Lower lobe of right lung (tissue), 2 donors: ENCODE results near the gene PTGR3. TPM values are rescaled to one million over a fixed set of nuclear protein-coding genes. Genes with fewer than 3 reads are reported as not detected.

ENCODE experiments used
- ATAC-seq, 2 donors: fragments of 200-7000 bp; cut with Tn5 transposase; one replicate each; pipeline ENCODE4 v1.9.1; 2020 to 2022; ENCODE audit warnings: mild to moderate bottlenecking in 2 of 2, moderate library complexity in 2 of 2
- DNase-seq: peaks from one replicate; pipeline ENCODE4 v3.0.0-alpha.2; 2020
- H3K27ac ChIP-seq: fragments of 200-600 bp; one replicate; pipeline ENCODE4 v1.8.0; 2022
- H3K27me3 ChIP-seq: fragments of 200-600 bp; one replicate; pipeline ENCODE4 v1.8.0; 2022; ENCODE audit warnings: low read depth
- H3K36me3 ChIP-seq: fragments of 200-600 bp; one replicate; pipeline ENCODE4 v1.8.0; 2022; ENCODE audit warnings: mild to moderate bottlenecking
- H3K4me1 ChIP-seq: fragments of 200-600 bp; one replicate; pipeline ENCODE4 v1.8.0; 2022
- H3K4me3 ChIP-seq: fragments of 200-600 bp; one replicate; pipeline ENCODE4 v1.8.0; 2022; ENCODE audit warnings: mild to moderate bottlenecking
- H3K9me3 ChIP-seq: fragments of 200-600 bp; one replicate; pipeline ENCODE4 v1.8.0; 2022
- intact Hi-C: fragments of 100-400 bp; cut with DNase I; formaldehyde crosslinking; loops from one replicate; pipeline ENCODE4 v1.11.0; 2022
- total RNA-seq: library from RNA; stranded (reverse); fragmentation: NEBNext Ultra II Directional; extraction: Animal tissue kit (Norgen Biotek cat#: 25700); gene quantifications from one replicate; pipeline ENCODE4 v1.2.1, GENCODE V29; 2021
- TF ChIP-seq, protein P1 (sequence below): fragments of 200-600 bp; IDR thresholded peaks from one replicate; pipeline ENCODE4 v1.8.0; 2022; ENCODE audit warnings: antibody characterized with exemption, mild to moderate bottlenecking
- donor health status: DM: no; HTN: yes; CAD: no; lungs with severe emphysema.

PTGR3 gene
- total RNA-seq, 1 donor from 2014 or later, result 37.3 TPM

DNA sequence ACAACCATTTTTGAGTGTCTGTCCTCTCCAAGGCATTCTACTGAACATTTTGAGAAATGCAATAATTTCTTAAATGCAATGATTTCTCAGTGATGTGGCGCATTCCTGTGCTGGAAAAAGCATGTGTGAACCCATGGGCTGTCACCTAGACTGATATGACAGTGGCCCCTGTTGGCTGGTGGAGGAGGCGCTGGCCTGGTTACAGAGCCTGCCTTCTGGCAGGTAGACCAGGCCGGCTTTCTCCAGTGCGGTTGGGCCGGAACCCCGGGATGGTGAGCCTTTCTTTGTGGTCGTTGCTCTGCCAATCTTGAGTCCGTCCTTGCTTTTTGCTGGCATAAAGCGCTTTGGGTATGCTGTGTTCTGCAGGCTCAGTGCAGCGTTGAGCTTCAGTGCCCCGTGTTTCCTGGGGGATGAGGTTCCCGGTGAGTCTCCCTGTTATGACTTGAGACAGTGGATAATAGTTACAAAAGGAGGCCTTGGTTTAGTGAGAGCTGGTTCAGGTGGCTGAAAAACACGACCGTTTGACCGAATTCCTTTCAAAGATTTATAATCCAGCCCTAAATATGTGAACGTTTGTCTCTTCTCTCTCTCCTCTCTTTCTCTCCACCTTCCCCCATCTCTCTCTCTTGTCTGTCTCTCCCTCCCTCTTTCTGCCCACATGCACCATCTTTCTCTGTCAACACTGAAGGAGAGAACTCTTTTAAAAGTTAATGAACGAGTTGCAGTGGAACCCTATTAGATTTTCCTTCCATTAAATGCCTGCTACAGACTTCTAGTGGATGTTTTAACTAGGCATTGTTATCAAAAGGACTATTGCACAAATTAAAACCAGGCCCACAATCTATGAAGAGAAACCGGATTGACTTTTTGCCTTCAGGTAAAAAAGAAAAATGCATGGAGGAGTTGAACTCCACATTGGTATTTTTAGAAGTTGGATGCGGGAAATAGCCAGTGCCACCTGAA is 35.7 kb upstream of the PTGR3 start:
- Histone ChIP-seq H3K36me3 (no peaks in the 10 kb centered on the region), H3K27me3 (no peaks in the 10 kb centered on the region), H3K4me3 (no peak overlapping the region), H3K9me3 (no peaks in the 10 kb centered on the region), H3K27ac (no peak overlapping the region), H3K4me1 (peaks cover 20% of the 10 kb centered on the region)
- ATAC-seq (no peak), DNase-seq (no peak)
- intact Hi-C loops, result no loop called here
- TF ChIP-seq, protein P1, sequence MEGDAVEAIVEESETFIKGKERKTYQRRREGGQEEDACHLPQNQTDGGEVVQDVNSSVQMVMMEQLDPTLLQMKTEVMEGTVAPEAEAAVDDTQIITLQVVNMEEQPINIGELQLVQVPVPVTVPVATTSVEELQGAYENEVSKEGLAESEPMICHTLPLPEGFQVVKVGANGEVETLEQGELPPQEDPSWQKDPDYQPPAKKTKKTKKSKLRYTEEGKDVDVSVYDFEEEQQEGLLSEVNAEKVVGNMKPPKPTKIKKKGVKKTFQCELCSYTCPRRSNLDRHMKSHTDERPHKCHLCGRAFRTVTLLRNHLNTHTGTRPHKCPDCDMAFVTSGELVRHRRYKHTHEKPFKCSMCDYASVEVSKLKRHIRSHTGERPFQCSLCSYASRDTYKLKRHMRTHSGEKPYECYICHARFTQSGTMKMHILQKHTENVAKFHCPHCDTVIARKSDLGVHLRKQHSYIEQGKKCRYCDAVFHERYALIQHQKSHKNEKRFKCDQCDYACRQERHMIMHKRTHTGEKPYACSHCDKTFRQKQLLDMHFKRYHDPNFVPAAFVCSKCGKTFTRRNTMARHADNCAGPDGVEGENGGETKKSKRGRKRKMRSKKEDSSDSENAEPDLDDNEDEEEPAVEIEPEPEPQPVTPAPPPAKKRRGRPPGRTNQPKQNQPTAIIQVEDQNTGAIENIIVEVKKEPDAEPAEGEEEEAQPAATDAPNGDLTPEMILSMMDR, result no peak

GRCh38 chr18:75241705-75242104 is 32.8 kb upstream of the PTGR3 start:
- H3K9me3 ChIP-seq, result no peaks in the 10 kb centered on the region
- no peak for DNase-seq
- intact Hi-C loops, result no loop called here
- H3K27me3 ChIP-seq, result no peaks in the 10 kb centered on the region
- H3K36me3 ChIP-seq, result no peaks in the 10 kb centered on the region
- H3K4me1 ChIP-seq, result peaks cover 3% of the 10 kb centered on the region
- TF ChIP-seq, protein P1, result no peak
- ATAC-seq, result no peak
- no peak overlapping the region for H3K4me3 ChIP-seq
- no peak overlapping the region for H3K27ac ChIP-seq

DNA sequence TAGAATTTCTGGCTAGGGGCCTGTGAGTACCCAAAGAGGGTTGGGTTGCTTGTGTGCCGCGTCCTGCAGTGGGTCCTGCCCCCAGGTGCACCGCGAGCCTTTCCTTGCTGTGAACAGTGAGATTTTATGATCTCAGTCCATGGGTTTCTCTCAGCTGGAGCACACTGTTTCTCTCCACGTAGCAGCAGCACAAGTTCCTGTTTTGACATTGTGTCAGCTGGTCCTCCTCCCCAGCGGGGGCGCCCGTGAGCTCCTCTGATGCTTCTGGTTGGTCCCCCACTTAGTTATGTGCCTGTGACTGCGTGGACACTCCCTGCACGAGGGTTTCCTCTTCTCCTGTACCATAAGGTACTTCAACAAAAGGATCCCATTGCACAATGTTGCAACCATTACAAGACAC is 31.5 kb upstream of the PTGR3 start:
- TF ChIP-seq, protein P1, result no peak
- Histone ChIP-seq H3K27ac (no peak overlapping the region), H3K36me3 (no peaks in the 10 kb centered on the region), H3K27me3 (no peaks in the 10 kb centered on the region), H3K9me3 (no peaks in the 10 kb centered on the region), H3K4me1 (no peaks in the 10 kb centered on the region), H3K4me3 (no peak overlapping the region)
- intact Hi-C loops, result no loop called here
- ATAC-seq (no peak), DNase-seq (no peak)

DNA sequence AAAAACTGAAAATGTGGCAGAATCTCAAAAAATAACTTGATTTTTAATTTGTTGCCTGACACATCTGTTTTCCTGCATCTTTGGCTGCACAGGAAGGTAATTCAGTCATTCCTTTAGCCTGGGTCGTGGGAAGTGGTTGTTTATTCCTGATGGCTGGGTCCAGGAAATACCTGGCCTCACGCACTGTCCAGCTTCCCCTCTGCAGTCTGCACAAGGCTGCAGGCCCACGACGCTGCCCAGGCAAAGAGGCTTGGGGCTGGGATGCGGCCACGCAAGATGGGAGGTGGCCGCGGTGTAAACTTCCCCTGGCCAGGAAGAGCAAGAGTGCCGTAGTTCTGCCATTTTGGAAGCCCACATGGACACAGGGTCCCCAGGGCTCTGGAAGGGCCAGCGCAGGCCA is 29.8 kb upstream of the PTGR3 start:
- ATAC-seq, result no peak
- Histone ChIP-seq H3K27ac (no peak overlapping the region), H3K9me3 (no peaks in the 10 kb centered on the region), H3K4me3 (no peak overlapping the region), H3K4me1 (no peaks in the 10 kb centered on the region), H3K36me3 (no peaks in the 10 kb centered on the region), H3K27me3 (no peaks in the 10 kb centered on the region)
- DNase-seq, result no peak
- intact Hi-C loops, result no loop called here
- TF ChIP-seq, protein P1, result no peak

- ATAC-seq (no peak), DNase-seq (no peak)
- Histone ChIP-seq H3K36me3 (no peaks in the 10 kb centered on the region), H3K27me3 (no peaks in the 10 kb centered on the region), H3K4me1 (no peaks in the 10 kb centered on the region), H3K9me3 (no peaks in the 10 kb centered on the region), H3K4me3 (no peak overlapping the region), H3K27ac (no peak overlapping the region)
- intact Hi-C loops, result no loop called here
- TF ChIP-seq, protein P1, result no peak
Observed at GRCh38 chr18:75238100-75238499, 29.2 kb upstream of the PTGR3 start.
